Measurements from ENCODE around the gene ST6GAL1.

- no peak for TF ChIP-seq POLR2A (IDR thresholded peaks at IDR 0.05)
- TF ChIP-seq, protein P1, sequence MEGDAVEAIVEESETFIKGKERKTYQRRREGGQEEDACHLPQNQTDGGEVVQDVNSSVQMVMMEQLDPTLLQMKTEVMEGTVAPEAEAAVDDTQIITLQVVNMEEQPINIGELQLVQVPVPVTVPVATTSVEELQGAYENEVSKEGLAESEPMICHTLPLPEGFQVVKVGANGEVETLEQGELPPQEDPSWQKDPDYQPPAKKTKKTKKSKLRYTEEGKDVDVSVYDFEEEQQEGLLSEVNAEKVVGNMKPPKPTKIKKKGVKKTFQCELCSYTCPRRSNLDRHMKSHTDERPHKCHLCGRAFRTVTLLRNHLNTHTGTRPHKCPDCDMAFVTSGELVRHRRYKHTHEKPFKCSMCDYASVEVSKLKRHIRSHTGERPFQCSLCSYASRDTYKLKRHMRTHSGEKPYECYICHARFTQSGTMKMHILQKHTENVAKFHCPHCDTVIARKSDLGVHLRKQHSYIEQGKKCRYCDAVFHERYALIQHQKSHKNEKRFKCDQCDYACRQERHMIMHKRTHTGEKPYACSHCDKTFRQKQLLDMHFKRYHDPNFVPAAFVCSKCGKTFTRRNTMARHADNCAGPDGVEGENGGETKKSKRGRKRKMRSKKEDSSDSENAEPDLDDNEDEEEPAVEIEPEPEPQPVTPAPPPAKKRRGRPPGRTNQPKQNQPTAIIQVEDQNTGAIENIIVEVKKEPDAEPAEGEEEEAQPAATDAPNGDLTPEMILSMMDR (IDR thresholded peaks at IDR 0.05) = no peak
These were observed 146.8 kb downstream of the ST6GAL1 start for GRCh38 chr3:187077085-187077484.
